Tibial nerve (tissue), 4 donors: ENCODE measurements around the gene SLIT3. TPM values are rescaled to one million over a fixed set of nuclear protein-coding genes. Genes with fewer than 3 reads are reported as not detected.

Experiments
- DNase-seq, 2 donors: peaks; one replicate each; pipeline ENCODE4 v3.0.0-alpha.2; 2019; ENCODE audit warnings: low spot score in 2 of 2
- H3K27ac ChIP-seq, 4 donors: fragments of 200-600 bp; sonication (generic) in 3 of 4; one replicate each; pipeline ENCODE4 v1.5.1; 2017 to 2019; ENCODE audit warnings: mild to moderate bottlenecking in 1 of 4
- H3K27me3 ChIP-seq, 2 donors: fragments of 200-600 bp; sonication (generic) in 1 of 2; one replicate each; pipeline versions ENCODE4 v1.5.1 to v1.6.0; 2017 to 2019
- H3K36me3 ChIP-seq, 3 donors: fragments of 200-600 bp; sonication (generic); one replicate each; pipeline ENCODE4 v1.5.1; 2018 to 2019
- H3K4me1 ChIP-seq, 4 donors: fragments of 200-600 bp; sonication (generic) in 3 of 4; one replicate each; pipeline ENCODE4 v1.5.1; 2017 to 2019
- H3K4me3 ChIP-seq, 4 donors: fragments of 200-600 bp; sonication (generic) in 3 of 4; one replicate each; pipeline ENCODE4 v1.5.1; 2017 to 2019; ENCODE audit warnings: mild to moderate bottlenecking in 1 of 4, moderate library complexity in 1 of 4
- H3K9me3 ChIP-seq, 4 donors: fragments of 200-600 bp; sonication (generic) in 3 of 4; one replicate each; pipeline ENCODE4 v1.5.1; 2017 to 2019
- EP300 ChIP-seq, 2 donors: sonication (generic); formaldehyde crosslinking; IDR thresholded peaks; one replicate each; pipeline ENCODE4 v1.6.1; 2017; ENCODE audit warnings: antibody characterized with exemption in 2 of 2, mild to moderate bottlenecking in 1 of 2
- POLR2A ChIP-seq, 2 donors: fragments of 450-650 bp; IDR thresholded peaks; one replicate each; pipeline ENCODE4 v1.6.1; 2017; ENCODE audit warnings: antibody characterized with exemption in 2 of 2, mild to moderate bottlenecking in 2 of 2, moderate library complexity in 2 of 2
- WGBS, 2 donors: methylation state at CpG; one replicate each; pipeline ENCODE4 v1.1.5; 2018; 5-methylcytosine and 5-hydroxymethylcytosine counted together
- total RNA-seq, 4 donors: library from RNA; depleted of rRNA; stranded (reverse); fragments of >200 nt; gene quantifications; one replicate each; pipeline ENCODE4 v1.1.0, GENCODE V29; 2016
- TF ChIP-seq, protein P1 (sequence below), 5 experiments: fragments of 200-600 bp in 3 of 5; fragments of 450-650 bp in 2 of 5; sonication (generic) in 3 of 5; IDR thresholded peaks; one replicate each; pipeline ENCODE4 v1.5.1; 2016 to 2019; ENCODE audit warnings: antibody characterized with exemption in 5 of 5, mild to moderate bottlenecking in 3 of 5, moderate library complexity in 2 of 5

The SLIT3 gene
- total RNA-seq, 4 donors from 2014 or later, result 16.6 to 39.0 (median 20.2) TPM

DNA sequence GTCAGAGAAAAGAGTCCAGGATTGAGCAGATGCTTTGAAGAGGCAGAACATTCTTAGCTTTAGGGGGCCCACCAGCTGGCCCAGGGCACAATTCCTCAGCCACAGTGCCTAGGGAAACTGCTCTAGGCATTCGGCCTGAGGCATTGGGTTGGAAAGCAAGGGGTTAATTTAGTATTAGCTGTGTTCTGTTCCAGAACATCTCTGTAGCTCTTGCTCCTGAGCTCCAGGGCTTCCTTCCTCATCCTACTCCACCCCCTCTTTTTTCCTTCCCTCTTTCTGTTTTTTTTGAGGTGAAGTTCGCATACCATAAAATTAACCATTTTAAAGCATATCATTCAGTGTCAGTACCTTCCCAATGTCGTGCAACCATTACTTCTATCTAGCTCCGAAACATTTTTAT, 647.3 kb downstream of the SLIT3 start:
- H3K9me3 ChIP-seq, result peaks cover 0 to 3% (median 0%) of the 10 kb centered on the region in 4 donors
- 40 to 47% methylated on average over 4 of the region's 4 CpGs for WGBS, 2 donors
- H3K27ac ChIP-seq, result peak overlapping the region in 2 of 4 donors; percentile 68 to 73
- H3K27me3 ChIP-seq, result no peaks in the 10 kb centered on the region
- H3K4me1 ChIP-seq, result peaks cover 0 to 45% (median 2%) of the 10 kb centered on the region in 4 donors
- TF ChIP-seq, protein P1, sequence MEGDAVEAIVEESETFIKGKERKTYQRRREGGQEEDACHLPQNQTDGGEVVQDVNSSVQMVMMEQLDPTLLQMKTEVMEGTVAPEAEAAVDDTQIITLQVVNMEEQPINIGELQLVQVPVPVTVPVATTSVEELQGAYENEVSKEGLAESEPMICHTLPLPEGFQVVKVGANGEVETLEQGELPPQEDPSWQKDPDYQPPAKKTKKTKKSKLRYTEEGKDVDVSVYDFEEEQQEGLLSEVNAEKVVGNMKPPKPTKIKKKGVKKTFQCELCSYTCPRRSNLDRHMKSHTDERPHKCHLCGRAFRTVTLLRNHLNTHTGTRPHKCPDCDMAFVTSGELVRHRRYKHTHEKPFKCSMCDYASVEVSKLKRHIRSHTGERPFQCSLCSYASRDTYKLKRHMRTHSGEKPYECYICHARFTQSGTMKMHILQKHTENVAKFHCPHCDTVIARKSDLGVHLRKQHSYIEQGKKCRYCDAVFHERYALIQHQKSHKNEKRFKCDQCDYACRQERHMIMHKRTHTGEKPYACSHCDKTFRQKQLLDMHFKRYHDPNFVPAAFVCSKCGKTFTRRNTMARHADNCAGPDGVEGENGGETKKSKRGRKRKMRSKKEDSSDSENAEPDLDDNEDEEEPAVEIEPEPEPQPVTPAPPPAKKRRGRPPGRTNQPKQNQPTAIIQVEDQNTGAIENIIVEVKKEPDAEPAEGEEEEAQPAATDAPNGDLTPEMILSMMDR (IDR thresholded peaks at IDR 0.05), result no peak
- TF ChIP-seq EP300 (IDR thresholded peaks at IDR 0.05), result no peak
- TF ChIP-seq POLR2A (IDR thresholded peaks at IDR 0.05), result no peak
- no peaks in the 10 kb centered on the region for H3K36me3 ChIP-seq
- DNase-seq, result no peak
- H3K4me3 ChIP-seq, result no peak overlapping the region

DNA sequence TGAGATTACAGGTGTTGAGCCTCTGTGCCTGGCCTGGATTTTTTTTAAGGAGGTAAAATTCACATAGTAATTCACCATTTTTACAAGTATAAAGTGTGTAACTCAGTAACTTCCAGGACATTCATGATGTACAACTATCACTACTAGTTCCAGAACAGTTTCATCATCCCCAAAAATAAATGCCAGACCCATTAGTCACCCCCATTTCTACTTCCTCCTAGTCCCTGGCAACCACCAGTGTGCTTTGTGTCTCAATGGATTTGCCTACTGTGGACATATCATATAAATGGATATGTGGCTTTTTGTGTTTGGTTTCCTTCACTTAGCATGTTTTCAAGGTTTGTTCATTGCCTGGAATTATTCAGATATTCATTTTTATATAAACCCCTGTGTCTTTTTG, 649.3 kb downstream of the SLIT3 start:
- H3K9me3 ChIP-seq, result peaks cover 0 to 3% (median 0%) of the 10 kb centered on the region in 4 donors
- H3K4me1 ChIP-seq, result peaks cover 0 to 38% (median 2%) of the 10 kb centered on the region in 4 donors
- H3K36me3 ChIP-seq, result no peaks in the 10 kb centered on the region
- no peak for TF ChIP-seq POLR2A (IDR thresholded peaks at IDR 0.05)
- TF ChIP-seq, protein P1 (IDR thresholded peaks at IDR 0.05), result no peak
- peak in 1 of 2 donors; percentile 25 for TF ChIP-seq EP300 (IDR thresholded peaks at IDR 0.05)
- no peaks in the 10 kb centered on the region for H3K27me3 ChIP-seq
- DNase-seq, result peak in 1 of 2 donors; percentile 34
- H3K4me3 ChIP-seq, result no peak overlapping the region
- H3K27ac ChIP-seq, result no peak overlapping the region

DNA sequence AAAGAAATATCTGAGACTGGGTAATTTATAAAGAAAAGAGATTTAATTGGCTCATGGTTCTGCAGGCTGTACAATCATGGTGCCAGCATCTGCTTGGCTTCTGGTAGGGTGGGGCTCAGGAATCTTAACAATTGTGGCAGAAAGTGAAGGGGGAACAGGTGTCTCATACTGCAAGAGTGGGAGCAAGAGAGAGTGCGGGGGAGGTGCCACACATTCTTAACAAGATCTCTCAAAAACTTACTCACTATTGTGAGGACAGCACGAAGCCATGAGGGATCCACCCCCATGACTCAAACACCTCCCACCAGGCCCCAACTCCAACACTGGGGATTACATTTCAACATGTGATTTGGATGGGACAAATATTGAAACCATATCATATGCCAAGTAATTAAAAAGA, 651.6 kb downstream of the SLIT3 start:
- peaks cover 0 to 20% (median 0%) of the 10 kb centered on the region in 4 donors for H3K4me1 ChIP-seq
- WGBS, 2 donors, result 85 to 88% methylated on average over 2 of the region's 2 CpGs
- no peak overlapping the region for H3K4me3 ChIP-seq
- no peaks in the 10 kb centered on the region for H3K27me3 ChIP-seq
- no peak overlapping the region for H3K27ac ChIP-seq
- no peak for DNase-seq
- TF ChIP-seq POLR2A (IDR thresholded peaks at IDR 0.05), result no peak
- TF ChIP-seq EP300 (IDR thresholded peaks at IDR 0.05), result no peak
- TF ChIP-seq, protein P1 (IDR thresholded peaks at IDR 0.05), result no peak
- H3K36me3 ChIP-seq, result no peaks in the 10 kb centered on the region
- peaks cover 0 to 9% (median 0%) of the 10 kb centered on the region in 4 donors for H3K9me3 ChIP-seq

DNA sequence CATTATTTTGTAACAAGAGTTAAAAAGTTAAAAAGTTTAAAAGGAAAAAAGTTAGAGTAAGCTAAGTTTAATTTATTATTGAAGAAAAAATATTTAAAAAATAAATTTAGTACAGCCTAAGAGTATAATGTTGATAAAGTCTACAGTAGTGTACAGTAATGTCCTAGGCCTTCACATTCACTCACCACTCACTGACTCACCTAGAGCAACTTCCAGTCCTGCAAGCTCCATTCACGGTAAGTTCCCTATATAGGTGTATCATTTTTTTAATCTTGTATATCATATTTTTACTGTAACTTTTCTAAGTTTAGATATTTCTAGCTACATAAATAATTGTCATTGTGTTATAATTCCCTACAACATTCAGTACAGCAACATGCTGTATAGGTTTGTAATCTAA, 652.4 kb downstream of the SLIT3 start:
- peaks cover 0 to 10% (median 0%) of the 10 kb centered on the region in 4 donors for H3K9me3 ChIP-seq

DNA sequence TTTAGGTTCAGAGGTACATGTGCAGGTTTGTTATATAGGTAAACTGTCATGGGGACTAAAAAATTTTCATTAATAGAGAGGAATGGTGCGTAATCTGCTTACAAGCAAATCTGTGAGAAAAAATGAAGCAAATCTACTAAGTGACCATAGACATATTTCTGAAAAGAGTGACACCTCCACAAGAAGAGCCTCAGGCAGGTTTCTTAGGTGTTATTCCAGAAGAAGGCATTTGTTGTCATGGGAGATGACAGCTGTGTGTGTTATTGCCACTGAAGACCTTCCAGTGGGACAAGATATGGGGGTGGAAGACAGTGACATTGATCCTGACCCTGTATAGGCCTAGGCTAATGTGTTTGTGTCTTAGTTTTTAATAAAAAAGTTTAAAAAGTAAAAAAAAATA, 652.9 kb downstream of the SLIT3 start:
- Histone ChIP-seq H3K4me1 (peaks cover 0 to 7% (median 0%) of the 10 kb centered on the region in 4 donors), H3K9me3 (peaks cover 0 to 10% (median 0%) of the 10 kb centered on the region in 4 donors), H3K36me3 (no peaks in the 10 kb centered on the region), H3K4me3 (no peak overlapping the region), H3K27me3 (no peaks in the 10 kb centered on the region), H3K27ac (no peak overlapping the region)
- DNase-seq, result no peak
- WGBS, 2 donors, result 91 to 100% methylated on average over 1 of the region's 1 CpG
- TF ChIP-seq, protein P1 (IDR thresholded peaks at IDR 0.05), result no peak
- TF ChIP-seq POLR2A (IDR thresholded peaks at IDR 0.05) (no peak), EP300 (IDR thresholded peaks at IDR 0.05) (no peak)

More for the DNA sequence above, 652.4 kb downstream of the SLIT3 start:
- H3K36me3 ChIP-seq, result no peaks in the 10 kb centered on the region
- WGBS, 2 donors, result 93 to 98% methylated on average over 1 of the region's 1 CpG
- no peak overlapping the region for H3K4me3 ChIP-seq
- no peak for DNase-seq
- no peaks in the 10 kb centered on the region for H3K27me3 ChIP-seq
- TF ChIP-seq EP300 (IDR thresholded peaks at IDR 0.05), result no peak
- TF ChIP-seq, protein P1 (IDR thresholded peaks at IDR 0.05), result no peak
- no peak for TF ChIP-seq POLR2A (IDR thresholded peaks at IDR 0.05)
- H3K27ac ChIP-seq, result no peak overlapping the region
- H3K4me1 ChIP-seq, result peaks cover 0 to 13% (median 0%) of the 10 kb centered on the region in 4 donors
